ENCODE measurements around the gene HRH3.

GRCh38 chr20:62168890-62169435 is 51.1 kb downstream of the HRH3 start:
- TF ChIP-seq POLR2A (IDR thresholded peaks at IDR 0.05) (no peak), CTCF (IDR thresholded peaks at IDR 0.05 in 4 of 5, conservative IDR thresholded peaks at IDR 0.05 in 1 of 5) (no peak)

All from gastrocnemius medialis (tissue), 4 donors.